ENCODE results near the gene ADCY2. TPM values are rescaled to one million over a fixed set of nuclear protein-coding genes. Genes with fewer than 3 reads are reported as not detected.
A peak's percentile ranks its signal among the peaks of the same experiment; 100 is the strongest.

The ADCY2 gene
- total and polyA plus RNA-seq, 9 donors = 4.0 to 22.8 (median 8.3) TPM

- Histone ChIP-seq H3K4me1 (ENCODE audit: insufficient read depth) (peaks cover 2% of the 10 kb centered on the region), H3K27me3 (no peaks in the 10 kb centered on the region), H3K36me3 (no peaks in the 10 kb centered on the region), H3K4me3 (no peak overlapping the region), H3K27ac (no peak overlapping the region), H3K9me3 (no peaks in the 10 kb centered on the region)
- 89 to 91% (median 90%) methylated on average over 5 of the region's 5 CpGs for WGBS, 3 donors
- intact Hi-C loops (cut with DNase I) = no loop called here
- DNase-seq = no peak
- TF ChIP-seq CTCF (IDR thresholded peaks at IDR 0.05) (no peak), POLR2A (IDR thresholded peaks at IDR 0.05) (no peak), EP300 (IDR thresholded peaks at IDR 0.05) (no peak)
Observed at GRCh38 chr5:7846327-7846726, 450.4 kb downstream of the ADCY2 start.

- TF ChIP-seq POLR2A (IDR thresholded peaks at IDR 0.05) (no peak), EP300 (IDR thresholded peaks at IDR 0.05) (no peak), CTCF (IDR thresholded peaks at IDR 0.05) (no peak)
Observed at GRCh38 chr5:7848296-7848695, 452.4 kb downstream of the ADCY2 start.

GRCh38 chr5:7849681-7850394 lies 453.9 kb downstream of the ADCY2 start:
- peak; percentile 33 to 57 (median 47) for DNase-seq

More at GRCh38 chr5:7848296-7848695, 452.4 kb downstream of the ADCY2 start:
- Histone ChIP-seq H3K9me3 (no peaks in the 10 kb centered on the region), H3K27me3 (no peaks in the 10 kb centered on the region), H3K36me3 (no peaks in the 10 kb centered on the region), H3K4me3 (no peak overlapping the region), H3K4me1 (ENCODE audit: insufficient read depth) (peaks cover 7% of the 10 kb centered on the region), H3K27ac (no peak overlapping the region)
- no peak for DNase-seq
- WGBS, 3 donors = 84 to 89% (median 87%) methylated on average over 2 of the region's 2 CpGs
- intact Hi-C loops (cut with DNase I) = no loop called here

More at GRCh38 chr5:7849681-7850394, 453.9 kb downstream of the ADCY2 start:
- TF ChIP-seq CTCF (IDR thresholded peaks at IDR 0.05) = no peak
- no peak for TF ChIP-seq POLR2A (IDR thresholded peaks at IDR 0.05)
- no peak for TF ChIP-seq EP300 (IDR thresholded peaks at IDR 0.05)
- H3K27me3 ChIP-seq = no peaks in the 10 kb centered on the region
- H3K27ac ChIP-seq = peak overlapping the region; percentile 12 to 20
- intact Hi-C loops (cut with DNase I) = loop anchor here in 1 of 4 donors (10.0 kb wide), 1 partner anchor 455 kb away; the partner anchor contains the start of gene ADCY2
- peaks cover 7% of the 10 kb centered on the region for H3K4me1 ChIP-seq (ENCODE audit: insufficient read depth)
- no peaks in the 10 kb centered on the region for H3K9me3 ChIP-seq
- no peaks in the 10 kb centered on the region for H3K36me3 ChIP-seq
- 3 to 4% (median 3%) methylated on average over 44 of the region's 44 CpGs for WGBS, 3 donors
- H3K4me3 ChIP-seq = peak overlapping the region; percentile 47
